HUES48 (cell line): ENCODE results near the gene PDE6H.

Source experiments
- H3K27ac ChIP-seq: one replicate; pipeline ENCODE4 v1.7.0; 2013; ENCODE audit warnings: low read depth, low read length, inconsistent platforms
- H3K27me3 ChIP-seq: 2 replicates; pipeline ENCODE4 v1.6.1; 2013; ENCODE audit warnings: mild to moderate bottlenecking, low read length; ENCODE audit not compliant: control insufficient read depth, insufficient read depth
- H3K36me3 ChIP-seq: 2 replicates; pipeline ENCODE4 v1.6.1; 2013; ENCODE audit warnings: low read length; ENCODE audit not compliant: control insufficient read depth, insufficient read depth
- H3K4me1 ChIP-seq: 2 replicates; pipeline ENCODE4 v1.6.1; 2013; ENCODE audit warnings: mild to moderate bottlenecking, low read length; ENCODE audit not compliant: control insufficient read depth, insufficient read depth
- H3K4me3 ChIP-seq: 2 replicates; pipeline ENCODE4 v1.5.1; 2013; ENCODE audit warnings: mild to moderate bottlenecking, low read depth, low read length
- H3K9ac ChIP-seq: 2 replicates; pipeline ENCODE4 v1.6.1; 2013; ENCODE audit warnings: mild to moderate bottlenecking, low read depth, low read length, moderate library complexity
- H3K9me3 ChIP-seq: 2 replicates; pipeline ENCODE4 v1.6.1; 2013; ENCODE audit warnings: low read length; ENCODE audit not compliant: control insufficient read depth, insufficient read depth

PDE6H gene

GRCh38 chr12:15004421-15004820 lies 31.6 kb downstream of the PDE6H start:
- Histone ChIP-seq H3K36me3 (no peaks in the 10 kb centered on the region), H3K27me3 (no peaks in the 10 kb centered on the region), H3K27ac (no peak overlapping the region)

GRCh38 chr12:15005064-15005463 lies 32.2 kb downstream of the PDE6H start:
- H3K9me3 ChIP-seq: no peaks in the 10 kb centered on the region
- H3K4me1 ChIP-seq: peaks cover 11% of the 10 kb centered on the region
- H3K4me3 ChIP-seq: no peak overlapping the region
- no peak overlapping the region for H3K9ac ChIP-seq
- H3K27ac ChIP-seq: no peak overlapping the region
- H3K36me3 ChIP-seq: no peaks in the 10 kb centered on the region
- H3K27me3 ChIP-seq: no peaks in the 10 kb centered on the region

More at GRCh38 chr12:15004421-15004820, 31.6 kb downstream of the PDE6H start:
- Histone ChIP-seq H3K9me3 (no peaks in the 10 kb centered on the region), H3K4me3 (no peak overlapping the region), H3K9ac (no peak overlapping the region), H3K4me1 (peaks cover 11% of the 10 kb centered on the region)

GRCh38 chr12:15007551-15007950 lies 34.7 kb downstream of the PDE6H start:
- Histone ChIP-seq H3K27ac (no peak overlapping the region), H3K4me3 (no peak overlapping the region), H3K36me3 (no peaks in the 10 kb centered on the region), H3K9ac (no peak overlapping the region), H3K4me1 (no peaks in the 10 kb centered on the region), H3K27me3 (no peaks in the 10 kb centered on the region), H3K9me3 (no peaks in the 10 kb centered on the region)

GRCh38 chr12:15011162-15011561 lies 38.3 kb downstream of the PDE6H start:
- H3K9me3 ChIP-seq: no peaks in the 10 kb centered on the region
- no peak overlapping the region for H3K9ac ChIP-seq
- H3K36me3 ChIP-seq: no peaks in the 10 kb centered on the region
- no peak overlapping the region for H3K4me3 ChIP-seq
- no peaks in the 10 kb centered on the region for H3K4me1 ChIP-seq
- no peak overlapping the region for H3K27ac ChIP-seq
- H3K27me3 ChIP-seq: no peaks in the 10 kb centered on the region

GRCh38 chr12:15013634-15014179 lies 40.9 kb downstream of the PDE6H start:
- Histone ChIP-seq H3K9ac (no peak overlapping the region), H3K36me3 (no peaks in the 10 kb centered on the region), H3K27ac (no peak overlapping the region), H3K9me3 (no peaks in the 10 kb centered on the region), H3K4me1 (peaks cover 9% of the 10 kb centered on the region; the same call in 1 of the 2 replicates), H3K27me3 (no peaks in the 10 kb centered on the region), H3K4me3 (no peak overlapping the region)

- no peaks in the 10 kb centered on the region for H3K36me3 ChIP-seq
- no peak overlapping the region for H3K27ac ChIP-seq
- H3K9me3 ChIP-seq: no peaks in the 10 kb centered on the region
- no peak overlapping the region for H3K4me3 ChIP-seq
- H3K27me3 ChIP-seq: no peaks in the 10 kb centered on the region
- no peak overlapping the region for H3K9ac ChIP-seq
- H3K4me1 ChIP-seq: peaks cover 9% of the 10 kb centered on the region; the same call in 1 of the 2 replicates
Observed at GRCh38 chr12:15014708-15015107, 41.9 kb downstream of the PDE6H start.

GRCh38 chr12:15015121-15015520 lies 42.3 kb downstream of the PDE6H start:
- H3K27me3 ChIP-seq: no peaks in the 10 kb centered on the region
- H3K4me1 ChIP-seq: peaks cover 9% of the 10 kb centered on the region; the same call in 1 of the 2 replicates
- H3K4me3 ChIP-seq: no peak overlapping the region
- no peaks in the 10 kb centered on the region for H3K36me3 ChIP-seq
- H3K9ac ChIP-seq: no peak overlapping the region
- no peak overlapping the region for H3K27ac ChIP-seq
- H3K9me3 ChIP-seq: no peaks in the 10 kb centered on the region

- Histone ChIP-seq H3K27ac (no peak overlapping the region), H3K9me3 (no peaks in the 10 kb centered on the region), H3K36me3 (no peaks in the 10 kb centered on the region), H3K4me3 (no peak overlapping the region), H3K27me3 (no peaks in the 10 kb centered on the region), H3K9ac (no peak overlapping the region), H3K4me1 (peaks cover 9% of the 10 kb centered on the region; the same call in 1 of the 2 replicates)
Observed at GRCh38 chr12:15020156-15020555, 47.3 kb downstream of the PDE6H start.
